Astrocyte (in vitro differentiated cells and primary cell): ENCODE results near the gene TNP2.

ENCODE experiments used
- CTCF ChIP-seq: IDR thresholded peaks from 2 replicates; pipeline ENCODE4 v1.5.1; 2011; ENCODE audit warnings: low read depth, mild to moderate bottlenecking, inconsistent platforms, low read length, moderate library complexity; ENCODE audit not compliant: insufficient read depth
- EZH2 ChIP-seq: IDR thresholded peaks from 2 replicates; pipeline ENCODE4 v1.6.1; 2012; ENCODE audit warnings: mild to moderate bottlenecking, low read length, inconsistent platforms; ENCODE audit not compliant: insufficient read depth

- TF ChIP-seq CTCF: peak; percentile 18
- TF ChIP-seq EZH2: no peak
Observed at GRCh38 chr16:11315510-11315909, 46.4 kb upstream of the TNP2 start.
